Activated T-cell treated with anti-CD3 and anti-CD28 coated beads for 48 hours (primary cell): ENCODE results near the gene SNX27.
"Not testable (repeated sequence)": the region's sequence is repeated elsewhere in the genome, so short reads cannot be mapped to it uniquely, and the experiment has no call there.

ENCODE experiments used
- DNase-seq: peaks from one replicate; pipeline ENCODE4 v3.0.0-alpha.2; 2020; ENCODE audit warnings: low read depth

Gene SNX27

DNA sequence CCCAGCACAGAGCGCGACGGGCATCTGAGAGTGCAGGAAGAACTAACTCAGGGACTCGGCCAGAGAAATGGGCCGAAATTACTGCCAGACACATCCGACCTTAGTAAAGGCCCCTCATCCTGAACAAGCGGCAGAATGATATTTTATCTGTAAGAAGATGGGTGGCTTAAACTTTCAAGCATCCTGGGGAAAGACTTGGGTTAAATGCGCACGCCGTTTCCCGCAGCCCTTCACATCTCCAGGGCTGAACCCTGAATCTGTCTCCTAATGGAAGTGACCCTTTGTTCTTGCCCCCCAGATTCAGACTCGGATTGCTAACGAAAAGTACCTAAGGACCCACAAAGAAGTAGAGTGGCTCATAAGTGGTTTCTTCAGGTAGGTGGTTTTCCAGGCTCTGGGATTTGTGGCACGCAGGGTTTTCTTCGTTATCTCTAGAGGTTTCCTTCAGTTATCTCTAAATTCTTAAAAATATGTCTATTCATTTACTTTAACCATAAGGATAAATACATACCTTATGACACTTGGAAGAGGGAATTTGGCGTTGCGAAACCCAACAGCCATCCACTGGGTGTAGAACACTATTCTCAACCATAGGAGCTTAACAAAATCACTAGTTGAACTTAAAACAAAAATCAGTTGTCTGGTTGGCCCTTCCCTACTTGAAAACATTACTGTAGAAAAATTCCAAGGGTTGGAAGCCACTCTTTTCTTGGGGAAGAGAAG is 110.1 kb downstream of the SNX27 start:
- DNase-seq: no peak

DNA sequence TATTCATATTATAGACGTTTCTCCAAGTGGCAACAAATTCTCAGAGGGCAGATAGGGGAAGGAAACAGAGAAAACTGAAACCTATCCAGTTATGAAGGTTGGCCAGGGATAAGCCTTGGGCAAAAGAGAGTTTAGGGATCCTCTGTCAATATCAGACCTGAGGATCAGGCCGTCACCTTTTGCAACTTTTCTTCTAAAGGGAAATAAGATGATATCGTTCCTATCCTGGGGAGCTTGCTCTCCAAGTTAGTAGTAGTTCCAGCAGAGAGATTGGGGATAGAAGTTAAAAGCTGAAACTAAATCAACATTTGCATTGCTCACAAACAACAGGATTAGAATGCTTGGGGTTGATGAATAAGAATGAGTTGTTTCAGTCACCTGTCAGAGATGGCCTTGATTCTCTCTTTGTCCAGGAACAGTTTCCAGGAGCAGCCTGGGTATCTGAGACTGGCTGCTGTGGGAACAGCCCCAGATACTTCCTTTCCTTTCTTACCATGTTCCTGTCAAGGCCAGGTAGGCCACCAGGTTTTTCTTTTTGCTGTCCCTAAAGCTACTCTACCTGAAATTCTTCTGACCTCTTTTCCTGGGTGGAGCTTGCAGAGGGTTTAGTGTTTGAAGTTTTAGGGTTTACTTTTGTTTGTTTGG is 112.0 kb downstream of the SNX27 start:
- DNase-seq: no peak

DNA sequence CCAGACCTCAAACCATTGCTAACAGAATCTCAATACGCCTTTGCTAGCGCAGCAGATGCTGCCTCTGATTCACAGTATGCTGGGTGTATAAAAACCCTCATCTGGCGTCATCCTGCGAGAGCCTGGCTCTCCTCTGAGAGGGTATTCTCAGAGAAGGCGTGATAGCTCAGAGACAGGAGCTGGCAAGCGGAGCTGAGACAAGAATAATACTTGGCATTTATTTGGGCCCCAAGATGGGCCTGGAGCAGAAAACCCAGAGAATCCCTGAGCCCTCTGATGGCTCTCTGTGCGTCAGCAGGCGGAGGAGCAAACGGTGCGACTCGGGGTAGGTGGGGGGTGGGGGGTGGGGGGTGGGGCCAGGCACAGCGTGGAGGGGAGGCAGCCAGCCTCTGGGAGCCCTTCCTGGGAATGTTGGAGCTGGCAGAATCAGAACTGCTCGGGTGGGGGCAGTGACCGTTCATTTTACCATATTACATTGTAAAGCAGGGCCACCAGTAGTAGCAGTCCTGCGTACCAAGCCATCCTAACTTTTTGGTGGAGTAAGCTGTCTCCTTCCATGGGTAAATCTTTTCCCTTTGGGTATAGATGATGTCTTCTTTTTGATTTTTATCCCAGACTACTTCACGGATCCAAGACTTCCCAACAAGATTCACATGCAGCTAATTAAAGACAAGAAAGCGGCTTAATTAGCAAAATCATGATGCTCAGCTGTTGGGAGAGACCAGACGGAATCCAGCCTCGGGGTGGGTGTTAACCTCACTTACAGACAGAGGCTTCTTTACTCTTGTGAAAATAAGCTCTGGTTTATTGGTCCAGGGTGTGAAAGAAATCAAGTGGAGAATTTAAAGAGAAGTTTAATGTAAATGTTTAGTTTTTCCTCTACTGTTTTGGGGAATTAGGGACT is 116.6 kb downstream of the SNX27 start:
- no peak for DNase-seq

GRCh38 chr1:151729157-151729965 is 117.5 kb downstream of the SNX27 start:
- no peak for DNase-seq

GRCh38 chr1:151729966-151730291 is 118.1 kb downstream of the SNX27 start:
- no peak for DNase-seq

DNA sequence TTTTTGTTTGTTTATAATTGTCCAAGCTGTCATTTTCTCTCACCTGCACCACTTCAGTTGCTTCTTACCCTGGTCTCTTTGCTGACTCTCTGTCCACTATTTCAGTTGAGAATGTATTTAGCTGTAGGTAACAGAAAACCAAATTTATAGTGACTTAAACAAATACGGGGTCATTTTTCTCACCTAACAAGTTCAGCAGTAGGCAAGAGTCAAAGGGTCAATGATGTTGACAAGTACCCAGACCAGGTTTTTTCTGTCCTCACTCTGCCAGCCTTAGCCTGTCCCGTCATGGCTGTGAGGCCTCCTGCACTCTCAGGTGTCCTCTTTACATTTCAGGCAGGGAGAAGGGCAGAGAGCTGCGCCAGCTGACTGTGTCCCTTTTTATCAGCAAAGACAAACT is 121.3 kb downstream of the SNX27 start:
- DNase-seq: no peak

DNA sequence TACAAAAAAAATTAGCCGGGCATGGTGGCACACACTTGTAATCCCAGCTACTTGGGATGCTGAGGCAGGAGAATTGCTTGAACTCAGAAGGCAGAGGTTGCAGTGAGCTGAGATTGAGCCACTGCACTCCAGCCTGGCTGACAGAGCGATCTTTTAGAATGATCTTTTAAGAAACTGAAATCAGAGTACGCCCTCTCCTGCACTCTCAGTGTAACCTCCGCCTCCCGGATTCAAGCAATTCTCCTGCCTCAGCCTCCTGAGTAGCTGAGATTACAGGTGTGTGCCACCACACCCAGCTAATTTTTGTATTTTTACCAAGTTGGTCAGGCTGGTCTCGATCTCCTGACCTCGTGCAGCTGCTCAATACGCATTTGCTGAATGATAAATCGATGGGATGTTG is 122.1 kb downstream of the SNX27 start:
- DNase-seq: not testable (repeated sequence)

DNA sequence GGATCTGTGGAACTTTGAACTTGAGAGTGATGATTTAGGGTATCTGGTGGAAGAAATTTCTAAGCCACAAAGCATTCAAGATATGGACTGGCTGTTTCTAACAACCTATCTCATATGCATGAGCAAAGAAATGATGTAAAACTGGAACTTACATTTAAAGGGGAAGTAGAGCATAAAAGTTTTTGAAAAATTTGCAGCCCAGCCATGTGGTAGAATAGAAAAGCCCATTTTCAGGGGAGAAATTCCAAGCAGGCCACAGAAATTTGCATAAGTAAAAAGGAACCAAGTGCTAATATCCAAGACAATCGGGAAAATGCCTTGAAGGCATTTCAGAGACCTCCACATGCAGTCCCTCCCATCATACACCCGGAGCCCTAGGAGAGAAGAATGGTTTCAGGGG is 125.2 kb downstream of the SNX27 start:
- DNase-seq: no peak

DNA sequence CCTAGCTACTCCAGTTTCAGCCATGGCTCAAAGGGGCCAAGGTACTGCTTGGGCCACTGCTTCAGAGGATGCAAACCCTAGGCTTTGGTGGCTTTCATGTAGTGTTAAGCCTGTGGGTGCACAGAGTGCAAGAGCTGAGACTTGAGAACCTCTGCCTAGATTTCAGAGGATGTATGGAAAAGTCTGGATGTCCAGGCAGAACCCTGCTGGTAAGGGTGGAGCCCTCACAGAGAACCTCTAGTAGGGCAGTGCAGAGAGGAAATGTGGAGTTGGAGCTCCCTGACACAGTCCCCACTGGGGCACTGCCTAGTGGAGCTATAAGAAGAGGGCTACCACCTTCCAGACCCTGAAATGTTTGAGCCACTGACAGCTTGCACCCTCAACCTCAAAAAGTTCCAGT is 125.6 kb downstream of the SNX27 start:
- no peak for DNase-seq

GRCh38 chr1:151739590-151740355 is 127.9 kb downstream of the SNX27 start:
- no peak for DNase-seq

DNA sequence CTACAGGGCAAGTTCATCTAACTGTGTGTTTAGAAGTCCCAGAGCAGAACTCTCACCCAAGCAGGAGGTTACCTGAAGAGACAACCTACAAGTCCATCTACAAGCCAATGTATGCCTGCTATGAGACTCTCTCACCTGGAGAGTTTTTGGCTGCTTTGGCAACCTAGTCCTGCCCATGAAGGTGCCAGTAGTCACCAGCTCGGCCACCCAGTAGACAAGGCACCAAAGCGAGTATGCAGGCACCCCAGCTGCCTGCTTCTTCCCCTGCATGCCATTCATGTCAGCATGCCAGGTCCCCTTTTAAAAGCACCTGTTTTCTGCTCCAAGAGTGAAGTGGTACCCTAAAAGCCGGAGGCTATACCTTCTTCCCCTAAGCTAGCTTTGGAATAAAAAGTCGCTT is 129.7 kb downstream of the SNX27 start:
- no peak for DNase-seq
